NCI-H128 (cell line): Measurements from ENCODE around the gene CSRNP3.

Source experiments
- DNase-seq: peaks from one replicate; lab custom pipeline; 2025; ENCODE audit not compliant: unreplicated experiment; lab: John Stamatoyannopoulos, UW

The CSRNP3 gene

GRCh38 chr2:165539985-165540384 lies 70.5 kb downstream of the CSRNP3 start:
- no peak for DNase-seq

DNA sequence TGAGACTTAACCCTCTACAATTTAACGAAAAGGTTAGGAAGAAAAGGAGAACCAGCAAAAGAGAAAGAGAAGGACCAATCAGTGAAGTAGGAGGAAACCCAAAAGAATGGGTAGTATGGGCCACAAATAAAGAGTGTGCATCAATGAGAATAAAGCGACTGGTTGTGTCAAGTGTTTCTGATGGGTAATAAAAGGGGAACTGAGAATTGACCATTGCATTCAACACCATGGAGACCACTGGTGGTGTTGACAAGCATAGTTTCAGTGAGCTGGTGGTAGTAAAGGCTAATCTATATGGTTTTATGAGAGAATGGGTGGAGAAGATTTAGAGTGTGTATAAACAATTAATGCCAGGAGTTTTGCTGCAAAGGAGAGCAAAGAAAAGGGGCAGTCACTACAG lies 75.4 kb downstream of the CSRNP3 start:
- no peak for DNase-seq

- no peak for DNase-seq
Measured at GRCh38 chr2:165547900-165548299, 78.4 kb downstream of the CSRNP3 start.

DNA sequence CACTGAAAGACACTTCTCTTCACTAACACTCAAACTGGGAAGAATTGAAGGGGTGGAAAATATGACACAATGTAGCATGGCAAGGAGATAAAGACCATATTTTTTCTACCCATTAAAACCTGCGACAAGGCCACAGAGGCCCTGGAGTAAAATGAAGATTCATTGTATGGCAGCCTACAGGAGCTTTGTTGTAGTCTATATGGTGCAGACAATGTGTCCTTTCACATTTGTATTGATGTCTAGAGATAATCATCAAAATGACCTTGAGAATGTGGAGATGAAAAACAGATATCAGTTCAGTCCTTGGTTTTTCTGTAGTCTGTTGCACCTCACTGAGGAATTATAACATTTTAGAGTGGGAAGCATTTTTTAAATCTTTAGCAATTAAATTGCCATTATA lies 80.1 kb downstream of the CSRNP3 start:
- DNase-seq, result no peak

DNA sequence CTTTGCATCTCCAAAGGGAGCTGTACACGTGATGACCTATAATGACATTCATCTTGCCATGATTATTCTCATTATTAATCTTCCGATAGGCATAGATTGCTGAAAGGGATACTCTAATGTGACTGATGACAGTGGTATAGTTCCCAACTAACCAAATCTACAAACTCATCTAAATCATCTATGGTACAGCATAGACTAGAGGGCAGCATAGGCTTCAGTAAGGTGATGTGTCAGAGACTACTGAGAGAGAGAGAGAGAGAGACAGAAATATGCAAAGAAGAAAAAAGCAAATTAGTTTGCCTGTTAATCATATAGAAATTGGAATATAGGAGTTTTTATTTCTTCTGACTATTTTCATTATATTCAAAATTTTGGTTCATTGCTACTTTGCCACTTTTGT lies 89.3 kb downstream of the CSRNP3 start:
- DNase-seq, result no peak

- DNase-seq, result no peak
Measured at GRCh38 chr2:165560377-165560988, 91.0 kb downstream of the CSRNP3 start.

DNA sequence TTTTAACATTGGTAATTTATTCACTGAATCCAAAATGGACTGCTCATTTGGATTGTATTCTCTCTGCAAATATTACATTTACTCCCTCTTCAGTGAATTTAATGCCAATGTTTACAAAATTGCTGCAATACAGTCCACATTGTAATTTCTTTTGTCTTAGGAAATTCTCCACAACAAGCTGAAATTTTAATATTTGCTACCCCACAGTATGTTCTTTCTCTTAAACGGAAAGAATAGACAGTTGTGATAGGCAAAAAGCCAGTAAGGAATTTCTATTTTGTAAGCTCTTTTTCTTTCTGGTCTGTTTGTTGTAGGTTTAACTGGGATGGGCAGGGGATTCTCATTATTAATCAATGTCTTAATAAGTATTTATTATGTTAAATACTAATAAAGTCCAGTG lies 92.0 kb downstream of the CSRNP3 start:
- DNase-seq, result no peak

DNA sequence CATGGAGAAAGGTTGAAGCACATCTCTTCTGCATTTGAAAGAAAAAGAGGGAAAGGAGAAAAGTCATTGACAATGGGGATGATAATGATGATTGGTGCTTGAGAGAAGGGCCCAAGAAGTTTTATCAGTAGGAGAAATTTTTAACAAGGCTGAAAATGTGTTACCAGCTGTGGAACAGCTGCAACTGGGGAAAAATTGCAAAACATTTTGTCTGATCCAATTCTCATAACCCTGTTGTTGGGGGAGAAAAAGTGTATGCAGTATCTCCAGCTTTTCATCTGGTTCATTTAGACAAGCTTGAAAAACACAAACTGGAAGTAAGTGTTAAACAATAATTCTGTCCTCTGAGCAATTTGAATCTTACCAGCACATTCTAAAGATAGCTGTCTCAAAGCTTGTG lies 92.7 kb downstream of the CSRNP3 start:
- no peak for DNase-seq

GRCh38 chr2:165563468-165564225 lies 94.1 kb downstream of the CSRNP3 start:
- DNase-seq, result no peak

- DNase-seq, result no peak
Measured at GRCh38 chr2:165566008-165566407, 96.5 kb downstream of the CSRNP3 start.

DNA sequence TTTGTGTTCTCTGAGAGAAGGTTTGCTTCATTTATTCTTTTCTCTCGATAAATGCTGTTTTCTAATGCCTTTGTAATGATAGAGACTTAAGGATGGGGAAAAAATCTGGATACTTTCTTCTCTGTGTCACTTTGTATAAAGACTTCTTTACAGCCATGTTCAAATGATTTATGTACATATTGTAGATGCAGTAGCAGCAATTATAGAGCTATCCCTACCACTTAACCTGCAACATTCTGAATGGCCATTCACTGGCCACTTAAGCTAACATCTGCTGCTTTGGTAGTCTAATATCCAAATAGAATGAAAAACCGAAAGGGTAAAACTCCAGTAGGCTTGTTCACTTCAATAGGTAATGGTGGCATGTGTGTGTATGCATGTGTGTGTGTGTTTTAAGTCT lies 97.8 kb downstream of the CSRNP3 start:
- peak; percentile 22 for DNase-seq

DNA sequence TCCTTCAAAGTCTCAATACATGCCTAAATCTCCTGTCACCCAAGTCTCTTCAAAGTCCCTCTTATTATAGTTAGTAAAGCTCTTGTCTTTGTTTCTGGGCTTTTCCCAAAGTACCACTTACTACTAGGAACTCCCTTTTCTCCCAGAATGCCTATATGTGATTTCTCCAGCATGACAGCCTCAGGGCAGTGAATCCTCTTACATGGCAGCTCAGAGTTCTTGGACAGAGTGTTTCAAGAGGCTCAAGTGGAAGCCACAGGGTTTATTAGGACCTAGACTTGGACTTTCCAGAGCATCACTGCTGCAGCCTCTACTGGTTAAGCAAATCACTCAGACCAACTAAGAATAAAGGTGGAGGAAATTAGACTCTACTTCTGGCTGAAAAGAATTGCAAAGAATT lies 98.9 kb downstream of the CSRNP3 start:
- no peak for DNase-seq

DNA sequence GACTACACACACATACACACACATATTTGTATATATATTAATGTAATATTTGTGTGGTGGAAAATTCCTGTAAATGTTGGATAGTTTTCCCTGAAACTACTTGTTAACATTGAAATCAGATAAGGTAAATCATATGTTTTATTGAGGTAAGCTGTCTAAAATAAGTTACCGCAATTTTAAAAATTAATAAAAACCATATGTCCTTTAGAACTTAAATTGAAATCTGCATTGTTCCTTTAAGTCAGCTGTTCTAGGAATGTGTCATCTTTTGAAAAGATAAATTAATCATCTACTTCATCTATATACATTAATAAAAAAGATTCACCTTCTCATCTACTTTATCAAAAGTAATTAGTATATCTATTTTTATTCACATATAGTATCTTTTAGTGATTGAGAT lies 102.0 kb downstream of the CSRNP3 start:
- DNase-seq, result no peak

- peak; percentile 42 for DNase-seq
Measured at GRCh38 chr2:165572151-165572550, 102.7 kb downstream of the CSRNP3 start.

DNA sequence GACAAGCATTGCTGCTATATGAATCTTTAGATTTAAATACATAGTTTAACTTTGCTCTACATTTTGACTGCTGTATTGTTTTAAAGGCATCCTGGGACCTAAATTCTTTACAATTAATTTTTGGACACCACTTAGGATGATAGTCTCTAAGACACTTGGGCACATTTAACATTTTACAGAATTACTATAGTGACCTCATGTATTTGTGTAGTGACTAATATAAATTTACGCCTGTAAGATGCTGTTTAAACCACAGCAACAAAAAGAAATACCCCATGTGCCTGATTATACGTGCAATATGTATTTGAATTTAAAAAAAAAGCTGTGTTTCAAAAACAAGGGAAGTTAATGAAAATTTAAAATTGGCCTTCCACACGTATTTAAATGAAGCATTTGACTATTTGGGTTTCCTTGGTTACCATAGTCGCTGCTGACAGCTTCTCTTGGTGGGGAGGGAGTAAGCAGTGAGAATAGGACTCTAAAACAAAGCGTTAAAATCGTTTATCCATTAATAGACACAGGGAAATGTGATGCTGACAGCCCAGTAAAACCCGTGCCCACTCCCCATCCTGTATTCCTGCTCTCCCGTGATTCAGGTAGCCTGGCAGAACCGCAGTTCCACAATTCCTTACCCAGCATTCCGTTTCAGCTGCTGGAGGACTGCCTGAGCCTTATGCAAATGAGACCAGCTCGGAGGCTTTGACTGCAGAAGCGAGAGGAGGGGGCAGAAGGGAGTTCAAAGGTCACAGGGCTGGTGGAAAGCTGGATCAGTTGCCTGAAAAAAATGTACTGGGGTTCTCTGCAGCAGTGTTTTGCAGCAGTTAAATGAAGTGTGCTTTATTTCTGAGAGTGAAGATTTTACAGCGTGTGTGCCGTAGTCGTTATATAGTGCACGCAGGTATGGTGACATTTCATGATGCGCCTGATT lies 104.3 kb downstream of the CSRNP3 start:
- peak; percentile 58 for DNase-seq

DNA sequence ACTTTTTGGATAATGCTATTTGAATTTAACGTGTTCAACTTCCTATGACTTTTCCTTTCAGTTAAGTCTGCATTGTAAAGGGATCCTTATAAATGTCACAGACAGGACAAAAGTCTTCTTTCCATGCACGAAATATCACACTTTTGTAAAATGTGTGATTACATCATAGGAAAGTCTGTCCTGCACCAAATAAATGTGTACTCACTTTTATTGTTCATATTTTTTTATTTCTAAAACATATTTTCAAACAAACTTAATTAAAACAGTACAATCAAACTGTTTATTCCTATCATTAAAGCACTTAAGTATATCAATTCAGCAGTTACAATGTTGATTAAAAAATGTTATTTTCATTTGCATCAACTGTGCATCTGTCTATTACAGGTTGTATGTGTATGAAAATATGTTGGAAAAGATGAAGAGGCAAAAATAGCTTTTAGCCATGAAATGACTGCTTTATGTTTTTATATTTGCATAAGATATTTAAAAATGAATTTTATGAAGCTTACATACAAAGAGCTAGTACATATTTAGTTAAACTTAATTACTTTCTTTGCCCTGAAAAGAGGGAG lies 105.6 kb downstream of the CSRNP3 start:
- no peak for DNase-seq

DNA sequence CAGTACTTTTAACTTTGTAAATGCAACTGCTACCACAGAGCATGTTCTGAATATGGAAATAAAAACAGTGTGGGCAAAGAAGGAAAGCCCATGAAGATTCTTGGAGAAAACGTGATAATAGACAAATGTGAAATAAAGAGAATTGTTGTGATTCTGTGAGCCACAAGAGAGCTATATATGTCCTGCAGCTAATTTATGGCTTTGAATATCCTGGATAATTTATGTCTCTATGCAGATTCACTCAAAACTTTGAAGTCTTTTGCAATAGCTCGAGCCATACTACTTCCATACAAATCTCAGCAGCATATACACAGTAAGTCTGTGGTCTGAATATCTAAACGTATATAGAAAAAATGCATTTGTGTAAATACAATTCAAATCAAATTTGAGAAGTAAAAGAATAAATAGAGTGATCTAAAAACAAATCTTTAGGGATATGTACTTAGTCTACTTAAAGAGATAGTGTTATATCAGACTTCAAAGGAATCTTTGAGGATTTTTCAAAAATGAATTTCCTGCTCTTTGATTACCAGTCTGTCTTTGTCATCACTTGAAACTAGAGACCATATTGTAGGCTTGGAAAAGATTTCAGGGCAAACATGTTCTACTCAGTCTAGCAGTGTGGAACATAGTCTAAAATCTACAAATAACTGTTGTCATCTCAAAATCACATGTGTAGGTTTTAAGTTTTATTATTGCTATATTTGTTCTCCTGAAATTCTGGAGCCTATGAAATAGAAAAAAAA lies 107.1 kb downstream of the CSRNP3 start:
- no peak for DNase-seq

DNA sequence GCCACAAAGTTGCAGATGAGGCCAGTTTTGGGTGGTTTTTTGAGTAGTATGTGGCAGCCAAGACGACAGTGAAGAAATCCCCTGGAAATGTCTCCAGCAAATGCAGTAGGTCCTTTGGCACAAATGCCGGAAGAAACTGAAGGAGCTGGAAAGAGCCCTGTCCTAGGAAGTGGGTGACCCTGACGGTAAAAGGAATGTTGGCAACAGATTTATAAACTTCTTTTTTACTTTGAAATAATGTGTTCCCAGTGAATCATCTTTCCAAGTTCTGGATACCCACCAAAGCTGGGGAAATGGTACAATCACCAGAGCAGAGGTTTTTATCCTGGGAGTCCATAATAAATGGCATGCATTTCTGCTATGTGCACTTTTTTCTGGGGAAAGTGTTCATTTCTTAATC lies 112.9 kb downstream of the CSRNP3 start:
- no peak for DNase-seq

DNA sequence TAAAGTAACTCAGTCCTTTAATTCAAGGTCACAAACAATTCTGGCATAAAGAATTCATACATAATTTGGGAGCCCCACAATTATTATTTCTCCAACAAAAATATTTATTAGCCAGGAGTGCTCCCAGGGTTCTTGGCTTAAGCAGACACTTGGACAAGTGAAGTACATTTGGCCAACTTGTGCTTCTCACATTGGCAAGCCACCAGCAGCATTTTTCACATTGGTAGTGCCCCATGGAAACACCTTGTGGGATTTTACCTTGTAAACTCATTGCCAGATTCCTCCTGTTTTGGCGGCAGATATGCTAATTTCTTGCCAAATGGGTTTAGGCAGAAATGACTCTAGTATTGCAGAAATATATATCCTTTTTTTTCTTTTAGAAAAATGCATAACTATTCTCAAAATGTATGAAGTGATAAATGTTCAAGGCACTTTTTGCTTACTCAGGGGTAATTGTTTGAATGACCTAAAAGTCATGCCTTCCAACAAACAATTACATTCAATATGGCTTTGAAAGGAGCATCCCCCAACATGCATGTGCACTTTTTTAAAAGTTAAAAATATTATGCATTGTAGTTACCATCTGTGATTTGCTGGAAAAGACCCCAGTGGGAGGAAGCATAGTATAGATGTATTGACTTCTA lies 113.5 kb downstream of the CSRNP3 start:
- no peak for DNase-seq

GRCh38 chr2:165584126-165584654 lies 114.7 kb downstream of the CSRNP3 start:
- DNase-seq, result no peak
